T-helper 2 cell (primary cell): ENCODE measurements around the gene C1QTNF6.
A peak's percentile ranks its signal among the peaks of the same experiment; 100 is the strongest.
"Not testable (repeated sequence)": the region's sequence is repeated elsewhere in the genome, so short reads cannot be mapped to it uniquely, and the experiment has no call there.

Experiments
- DNase-seq, 5 experiments: peaks; one replicate each; pipeline versions ENCODE4 v3.0.0 to v3.0.0-alpha.2; 2012 to 2022

Gene C1QTNF6

GRCh38 chr22:37175414-37176281, 12.4 kb downstream of the C1QTNF6 start:
- DNase-seq = no peak

GRCh38 chr22:37174964-37175363, 13.1 kb downstream of the C1QTNF6 start:
- DNase-seq = no peak

GRCh38 chr22:37173709-37174108, 14.3 kb downstream of the C1QTNF6 start:
- no peak for DNase-seq

GRCh38 chr22:37172266-37173245, 15.5 kb downstream of the C1QTNF6 start:
- DNase-seq = no peak

GRCh38 chr22:37171662-37172061, 16.4 kb downstream of the C1QTNF6 start:
- no peak for DNase-seq

GRCh38 chr22:37170689-37171405, 17.2 kb downstream of the C1QTNF6 start:
- not testable (repeated sequence) for DNase-seq

- no peak for DNase-seq
Observed at GRCh38 chr22:37169947-37170688, 17.9 kb downstream of the C1QTNF6 start.

GRCh38 chr22:37169406-37169805, 18.6 kb downstream of the C1QTNF6 start:
- DNase-seq = no peak

- peak in 1 of 5 experiments; percentile 66 for DNase-seq
Observed at GRCh38 chr22:37167981-37168647, 19.9 kb downstream of the C1QTNF6 start.

GRCh38 chr22:37167176-37167980, 20.7 kb downstream of the C1QTNF6 start:
- no peak for DNase-seq

- DNase-seq = peak; percentile 62 to 87 (median 72)
Observed at GRCh38 chr22:37166675-37167066, 21.4 kb downstream of the C1QTNF6 start.

- DNase-seq = peak in 2 of 5 experiments; percentile 50
Observed at GRCh38 chr22:37165940-37166674, 21.9 kb downstream of the C1QTNF6 start.

- no peak for DNase-seq
Observed at GRCh38 chr22:37165066-37165465, 23.0 kb downstream of the C1QTNF6 start.

GRCh38 chr22:37164505-37164887, 23.6 kb downstream of the C1QTNF6 start:
- no peak for DNase-seq

GRCh38 chr22:37163575-37164504, 24.2 kb downstream of the C1QTNF6 start:
- DNase-seq = peak in 3 of 5 experiments; percentile 43 to 86 (median 57)

- DNase-seq = no peak
Observed at GRCh38 chr22:37163096-37163489, 25.0 kb downstream of the C1QTNF6 start.

- DNase-seq = peak in 4 of 5 experiments; percentile 38 to 94 (median 76)
Observed at GRCh38 chr22:37162221-37163095, 25.6 kb downstream of the C1QTNF6 start.
